H1 (cell line): ENCODE measurements around the gene USP16. TPM values are rescaled to one million over a fixed set of nuclear protein-coding genes. Genes with fewer than 3 reads are reported as not detected.
A peak's percentile ranks its signal among the peaks of the same experiment; 100 is the strongest.

Experiments
- CTCF ChIA-PET: fragments of 300-600 bp; sonication (Branson Sonifier 250); formaldehyde crosslinking; loops from one replicate; lab custom pipeline; 2021; ENCODE audit not compliant: partially characterized antibody; lab: Charles Lee
- POLR2A ChIA-PET: fragments of 300-600 bp; sonication (Branson Sonifier 250); formaldehyde crosslinking; loops from one replicate; lab custom pipeline; 2021; ENCODE audit warnings: inconsistent platforms; ENCODE audit not compliant: partially characterized antibody; lab: Charles Lee
- DNase-seq, 2 experiments: peaks; one replicate each; pipeline versions ENCODE4 v3.0.0 to v3.0.0-alpha.2; 2010 to 2022; ENCODE audit warnings: low spot score in 2 of 2, low read depth in 1 of 2, mixed read lengths in 1 of 2
- FAIRE-seq: peaks from 2 replicates; lab custom pipeline; 2011; peaks lifted over from hg19 to GRCh38; lab: Jason Lieb, UNC
- H2AFZ ChIP-seq: 2 replicates; pipeline ENCODE4 v1.8.1; 2012; ENCODE audit warnings: low read length, inconsistent platforms
- H2AK5ac ChIP-seq: 2 replicates; pipeline ENCODE4 v1.6.1; 2013; ENCODE audit warnings: low read depth, low read length
- H2BK120ac ChIP-seq: replicated peaks from 2 replicates; pipeline ENCODE3; 2013; ENCODE audit warnings: low read depth, low read length, inconsistent platforms
- H2BK12ac ChIP-seq: 2 replicates; pipeline ENCODE4 v1.6.1; 2013; ENCODE audit warnings: low read depth, low read length
- H2BK15ac ChIP-seq: 2 replicates; pipeline ENCODE4 v1.6.1; 2013; ENCODE audit warnings: low read length
- H2BK20ac ChIP-seq: 2 replicates; pipeline ENCODE4 v1.6.1; 2013; ENCODE audit warnings: low read length
- H2BK5ac ChIP-seq: 2 replicates; pipeline ENCODE4 v1.6.1; 2013; ENCODE audit warnings: low read depth, low read length
- H3K14ac ChIP-seq: 2 replicates; pipeline ENCODE4 v1.6.1; 2013; ENCODE audit warnings: inconsistent platforms; ENCODE audit not compliant: insufficient read length
- H3K18ac ChIP-seq: 2 replicates; pipeline ENCODE4 v1.6.1; 2013; ENCODE audit warnings: low read length; ENCODE audit errors: extremely low read depth
- H3K23ac ChIP-seq: 2 replicates; pipeline ENCODE4 v1.6.1; 2013; ENCODE audit warnings: inconsistent platforms; ENCODE audit not compliant: insufficient read length
- H3K23me2 ChIP-seq: 2 replicates; pipeline ENCODE4 v1.6.1; 2013; ENCODE audit warnings: low read depth, low read length
- H3K27ac ChIP-seq: 2 replicates; pipeline ENCODE4 v1.6.1; 2011; ENCODE audit warnings: low read depth, low read length, inconsistent platforms
- H3K27me3 ChIP-seq, 4 experiments: replicated peaks in 1 of 4; 1 replicate in 1 of 4; 2 replicates in 3 of 4; pipeline versions ENCODE4 v1.6.1 to v1.8.1; 2011 to 2013; ENCODE audit warnings: low read length in 3 of 4, mild to moderate bottlenecking in 3 of 4, inconsistent platforms in 2 of 4, mixed read lengths in 2 of 4, moderate library complexity in 1 of 4; ENCODE audit not compliant: control insufficient read depth in 3 of 4, insufficient read depth in 3 of 4; ENCODE audit errors: extremely low read depth in 1 of 4
- H3K36me3 ChIP-seq, 4 experiments: 2 replicates each; pipeline versions ENCODE4 v1.6.1 to v1.8.1; 2011 to 2013; ENCODE audit warnings: mild to moderate bottlenecking in 4 of 4, low read length in 3 of 4, moderate library complexity in 2 of 4, control low read depth in 1 of 4, inconsistent platforms in 1 of 4; ENCODE audit not compliant: insufficient read depth in 4 of 4, control insufficient read depth in 2 of 4
- H3K4ac ChIP-seq: replicated peaks from 2 replicates; pipeline ENCODE3; 2013; ENCODE audit warnings: low read length, low read depth, mixed read lengths, inconsistent platforms; ENCODE audit not compliant: insufficient read length
- H3K4me1 ChIP-seq, 4 experiments: replicated peaks in 1 of 4; 1 replicate in 1 of 4; 2 replicates in 3 of 4; pipeline versions ENCODE4 v1.6.1 to v1.8.1; 2011 to 2013; ENCODE audit warnings: low read length in 3 of 4, inconsistent platforms in 2 of 4, mixed read lengths in 1 of 4; ENCODE audit not compliant: insufficient read depth in 4 of 4, control insufficient read depth in 3 of 4
- H3K4me2 ChIP-seq, 2 experiments: 2 replicates each; pipeline versions ENCODE4 v1.6.1 to v1.8.1; 2011 to 2013; ENCODE audit warnings: low read depth in 2 of 2, low read length in 2 of 2, control low read depth in 1 of 2, inconsistent platforms in 1 of 2, mild to moderate bottlenecking in 1 of 2; ENCODE audit not compliant: insufficient read depth in 1 of 2
- H3K4me3 ChIP-seq, 4 experiments: fragments of 200-600, 300-600 bp in 1 of 4; sonication (generic), shearing (Covaris generic), sonication (Bioruptor Twin) in 1 of 4; 2 replicates each; pipeline versions ENCODE4 v1.5.1 to v1.8.1; 2011 to 2016; ENCODE audit warnings: low read length in 4 of 4, low read depth in 3 of 4, control low read depth in 2 of 4, inconsistent platforms in 2 of 4, mild to moderate bottlenecking in 2 of 4, mixed read lengths in 1 of 4, moderate library complexity in 1 of 4; ENCODE audit not compliant: insufficient read depth in 2 of 4; ENCODE audit errors: extremely low read depth in 1 of 4
- H3K56ac ChIP-seq: replicated peaks from 2 replicates; pipeline ENCODE3; 2013; ENCODE audit warnings: low read depth, mild to moderate bottlenecking, mixed read lengths, low read length, inconsistent platforms; ENCODE audit not compliant: insufficient read length
- H3K79me1 ChIP-seq: 2 replicates; pipeline ENCODE4 v1.6.1; 2013; ENCODE audit warnings: low read depth, low read length, control low read depth
- H3K79me2 ChIP-seq, 2 experiments: 2 replicates each; pipeline versions ENCODE4 v1.6.1 to v1.8.1; 2012 to 2013; ENCODE audit warnings: low read length in 2 of 2, mild to moderate bottlenecking in 2 of 2, inconsistent platforms in 1 of 2; ENCODE audit not compliant: insufficient read depth in 2 of 2, control insufficient read depth in 1 of 2
- H3K9ac ChIP-seq, 4 experiments: replicated peaks in 1 of 4; 1 replicate in 1 of 4; 2 replicates in 3 of 4; pipeline versions ENCODE4 v1.6.1 to v1.8.1; 2011 to 2013; ENCODE audit warnings: low read depth in 3 of 4, low read length in 3 of 4, control low read depth in 2 of 4, mild to moderate bottlenecking in 2 of 4, moderate library complexity in 2 of 4, inconsistent platforms in 1 of 4; ENCODE audit errors: extremely low read depth in 1 of 4
- H3K9me3 ChIP-seq, 2 experiments: 2 replicates each; pipeline versions ENCODE4 v1.6.1 to v1.8.1; 2012 to 2013; ENCODE audit warnings: mild to moderate bottlenecking in 2 of 2, moderate library complexity in 2 of 2, control low read depth in 1 of 2, inconsistent platforms in 1 of 2, low read depth in 1 of 2, low read length in 1 of 2, mixed read lengths in 1 of 2; ENCODE audit not compliant: insufficient read depth in 2 of 2
- H4K20me1 ChIP-seq, 2 experiments: replicated peaks in 1 of 2; 2 replicates each; pipeline versions ENCODE3 to v1.8.1; 2011 to 2013; ENCODE audit warnings: inconsistent platforms in 2 of 2, low read length in 2 of 2, mild to moderate bottlenecking in 1 of 2; ENCODE audit not compliant: insufficient read depth in 2 of 2, control insufficient read depth in 1 of 2
- H4K5ac ChIP-seq: 2 replicates; pipeline ENCODE4 v1.6.1; 2013; ENCODE audit warnings: low read length, low read depth, mixed read lengths, inconsistent platforms; ENCODE audit not compliant: insufficient read length
- H4K8ac ChIP-seq: 2 replicates; pipeline ENCODE4 v1.8.0; 2013; ENCODE audit warnings: mild to moderate bottlenecking, moderate library complexity, low read length, inconsistent platforms; ENCODE audit not compliant: insufficient read depth; ENCODE audit errors: extremely low read depth
- H4K91ac ChIP-seq: replicated peaks from 2 replicates; pipeline ENCODE3; 2013; ENCODE audit warnings: low read length, mixed read lengths, inconsistent platforms; ENCODE audit not compliant: insufficient read length
- CREB1 ChIP-seq: IDR thresholded peaks from 2 replicates; pipeline ENCODE4 v1.6.1; 2012; ENCODE audit warnings: inconsistent platforms
- FOSL1 ChIP-seq: IDR thresholded peaks from 2 replicates; pipeline ENCODE4 v1.6.1; 2011; ENCODE audit warnings: mild to moderate bottlenecking, low read depth, low read length, moderate library complexity; ENCODE audit not compliant: insufficient read depth
- HDAC2 ChIP-seq, 2 experiments: fragments of 300-600 bp in 1 of 2; sonication (generic) in 1 of 2; IDR thresholded peaks; 2 replicates each; pipeline ENCODE4 v1.6.1; 2011 to 2012; ENCODE audit warnings: low read depth in 2 of 2, low read length in 2 of 2, mild to moderate bottlenecking in 2 of 2, moderate library complexity in 2 of 2, borderline replicate concordance in 1 of 2, inconsistent platforms in 1 of 2
- KDM5A ChIP-seq: fragments of 200-600 bp; IDR thresholded peaks from 2 replicates; pipeline ENCODE4 v1.7.1; 2012; ENCODE audit warnings: mild to moderate bottlenecking, low read length, inconsistent platforms, mixed read lengths
- POU5F1 ChIP-seq: IDR thresholded peaks from 2 replicates; pipeline ENCODE4 v1.6.1; 2011; ENCODE audit warnings: low read depth, mild to moderate bottlenecking, low read length, moderate library complexity
- RFX5 ChIP-seq: IDR thresholded peaks from 2 replicates; pipeline ENCODE4 v1.6.1; 2011; ENCODE audit warnings: low read depth, low read length, improper control_type of control experiment, borderline replicate concordance
- TEAD4 ChIP-seq: IDR thresholded peaks from 2 replicates; pipeline ENCODE4 v1.6.1; 2012; ENCODE audit warnings: low read depth, low read length, inconsistent platforms, mixed read lengths
- WGBS, 2 experiments: shearing (Covaris generic) in 1 of 2; methylation state at CpG; one replicate each; pipeline versions ENCODE4 v1.1.6 to v1.1.7; 2013 to 2015; ENCODE audit warnings: low lambda C conversion rate in 2 of 2, mixed read lengths in 2 of 2, inconsistent platforms in 1 of 2, low coverage in 1 of 2, missing lambda C conversion rate in 1 of 2; ENCODE audit not compliant: insufficient replicate concordance in 2 of 2, insufficient coverage in 1 of 2, insufficient read length in 1 of 2; ENCODE audit errors: extremely low coverage in 1 of 2, missing lambda C conversion rate in 1 of 2; 5-methylcytosine and 5-hydroxymethylcytosine counted together
- polyA plus RNA-seq, 7 experiments: library from polyadenylated mRNA; depleted of rRNA in 3 of 7; stranded (reverse) in 5 of 7; unstranded in 2 of 7; fragments of >200 nt in 5 of 7; fragments of 200-250 nt in 2 of 7; gene quantifications; 1 replicate in 5 of 7; 2 replicates in 1 of 7; 4 replicates in 1 of 7; pipeline versions ENCODE4 v1.2.1 to v1.2.3, GENCODE V29; 2011 to 2013; ENCODE audit warnings: missing spikeins in 2 of 7, mixed read lengths in 2 of 7
- total RNA-seq: library from RNA; stranded (reverse); fragmentation: NEBNext Ultra II Directional; extraction: Animal tissue kit (Norgen Biotek cat#: 25700); gene quantifications from 2 replicates; pipeline ENCODE4 v1.2.1, GENCODE V29; 2021

USP16 gene
- total and polyA plus RNA-seq, 2 of the 8 experiments (the other 6 are each of a cell fraction or from before 2014, with no cell fraction given), result 3.4 to 19.1 TPM

DNA sequence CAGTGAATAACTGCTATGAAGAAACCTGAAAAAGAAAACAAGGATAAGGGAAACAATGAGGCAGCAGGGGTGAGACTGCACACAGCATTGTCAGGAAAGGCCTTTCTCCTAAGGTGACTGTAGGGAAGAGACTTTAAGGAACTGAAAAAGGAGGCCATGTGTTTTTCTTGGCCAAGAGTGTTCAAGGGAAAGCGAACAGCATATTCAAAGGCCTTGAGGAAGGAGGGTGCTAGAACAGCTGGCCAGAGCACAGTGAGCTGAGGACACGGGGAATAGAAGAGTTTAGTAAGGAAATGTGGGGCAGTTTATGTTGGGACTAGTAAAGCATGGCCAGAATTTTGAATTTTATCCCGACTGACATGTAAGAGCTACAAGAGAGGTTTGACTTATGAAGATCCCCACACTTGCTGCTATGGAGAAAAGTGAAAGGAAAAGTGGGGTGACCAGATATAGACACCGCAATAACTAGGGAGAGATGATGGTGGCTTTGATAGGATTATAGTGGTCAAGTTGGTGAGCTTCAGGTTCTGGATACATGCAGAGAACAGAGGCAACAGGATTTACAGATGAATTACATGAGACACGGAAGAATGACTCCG, 6.7 kb upstream of the USP16 start:
- Histone ChIP-seq H3K4me1 (no peaks in the 10 kb centered on the region), H3K36me3 (no peaks in the 10 kb centered on the region), H3K79me1 (no peaks in the 10 kb centered on the region; the same call in 1 of the 2 replicates), H3K27me3 (no peaks in the 10 kb centered on the region), H3K4me3 (peak overlapping the region in 1 of 4 experiments; percentile 69; a peak in 2 of 8 replicates), H3K56ac (no peak overlapping the region), H2AFZ (no peak overlapping the region), H3K14ac (no peak overlapping the region), H4K20me1 (peaks cover 0 to 1% of the 10 kb centered on the region in 2 experiments), H3K9ac (peak overlapping the region in 1 of 4 experiments; percentile 13; a peak in 1 of 7 replicates), H3K23ac (no peak overlapping the region), H3K23me2 (no peaks in the 10 kb centered on the region), H2BK120ac (no peak overlapping the region), H4K5ac (no peak overlapping the region), H2BK5ac (no peak overlapping the region), H3K27ac (no peak overlapping the region), H4K91ac (no peak overlapping the region), H2AK5ac (no peak overlapping the region), H3K9me3 (no peaks in the 10 kb centered on the region), H3K4me2 (peak overlapping the region in 1 of 2 experiments; percentile 50; a peak in 2 of 4 replicates), H3K79me2 (no peaks in the 10 kb centered on the region), H2BK12ac (no peak overlapping the region), H2BK20ac (no peak overlapping the region), H3K18ac (no peak overlapping the region), H4K8ac (no peak overlapping the region), H2BK15ac (no peak overlapping the region), H3K4ac (no peak overlapping the region)
- FAIRE-seq (no peak), DNase-seq (no peak)
- CTCF ChIA-PET, result no interaction called here
- POLR2A ChIA-PET, result interaction anchor here (0.6 to 1.9 kb wide), 2 partner anchors 10 to 15 kb away, joined by 3 to 5 read pairs; no protein-coding TSS in a partner anchor
- WGBS, 2 experiments, result 85% methylated on average over 6 of the region's 6 CpGs; no CpG with 5 or more reads in 1 of the 2 experiments
- TF ChIP-seq CREB1 (no peak), TEAD4 (no peak), HDAC2 (IDR thresholded peaks at IDR 0.05; ENCODE audit: borderline replicate concordance in 1 of 2, low read depth in 2 of 2, low read length in 2 of 2) (no peak), POU5F1 (no peak), FOSL1 (no peak), RFX5 (no peak), KDM5A (no peak)
